GM12878 (cell line): ENCODE data around the gene CYP8B1.

ENCODE experiments used
- EP300 ChIP-seq, 2 experiments: fragments of 150-350 bp in 1 of 2; IDR thresholded peaks; 2 replicates each; pipeline ENCODE4 v1.6.1; 2011 to 2012; ENCODE audit warnings: low read depth in 2 of 2, low read length in 2 of 2, borderline replicate concordance in 1 of 2, improper control_type of control experiment in 1 of 2, inconsistent platforms in 1 of 2; ENCODE audit not compliant: control insufficient read depth in 1 of 2
- RFX5 ChIP-seq: IDR thresholded peaks from 2 replicates; pipeline ENCODE4 v1.6.1; 2011; ENCODE audit warnings: low read depth, low read length, improper control_type of control experiment
- SP1 ChIP-seq: IDR thresholded peaks from one replicate; pipeline ENCODE4 v1.6.1; 2011; ENCODE audit warnings: low read depth, low read length

- TF ChIP-seq EP300 (IDR thresholded peaks at IDR 0.05; ENCODE audit: borderline replicate concordance in 1 of 2, control insufficient read depth in 1 of 2, low read depth in 2 of 2, low read length in 2 of 2), result no peak
- no peak for TF ChIP-seq SP1
- no peak for TF ChIP-seq RFX5
These were observed 722 bp upstream of the CYP8B1 start for GRCh38 chr3:42876401-42876800.
